NCI-H1417 treated with DMSO at 0.1 percent for 48 hours (cell line): ENCODE results near the gene CUEDC1.
"Not testable (repeated sequence)": the region's sequence is repeated elsewhere in the genome, so short reads cannot be mapped to it uniquely, and the experiment has no call there.

Experiments
- DNase-seq: peaks from one replicate; lab custom pipeline; 2025; lab: John Stamatoyannopoulos, UW

The CUEDC1 gene

GRCh38 chr17:57938061-57938502, 17.1 kb downstream of the CUEDC1 start:
- DNase-seq: no peak

GRCh38 chr17:57937492-57937891, 17.7 kb downstream of the CUEDC1 start:
- DNase-seq: no peak

GRCh38 chr17:57935833-57936807, 19.1 kb downstream of the CUEDC1 start:
- no peak for DNase-seq

- DNase-seq: no peak
Observed at GRCh38 chr17:57931488-57932137, 23.6 kb downstream of the CUEDC1 start.

- DNase-seq: no peak
Observed at GRCh38 chr17:57930239-57930638, 25.0 kb downstream of the CUEDC1 start.

- no peak for DNase-seq
Observed at GRCh38 chr17:57929386-57929785, 25.8 kb downstream of the CUEDC1 start.

- no peak for DNase-seq
Observed at GRCh38 chr17:57928928-57929327, 26.3 kb downstream of the CUEDC1 start.

GRCh38 chr17:57927048-57927723, 28.0 kb downstream of the CUEDC1 start:
- peak; percentile 63 for DNase-seq

- DNase-seq: no peak
Observed at GRCh38 chr17:57926723-57927047, 28.5 kb downstream of the CUEDC1 start.

GRCh38 chr17:57925361-57925990, 29.7 kb downstream of the CUEDC1 start:
- DNase-seq: no peak

GRCh38 chr17:57924677-57925076, 30.5 kb downstream of the CUEDC1 start:
- DNase-seq: no peak

- no peak for DNase-seq
Observed at GRCh38 chr17:57923182-57923872, 31.9 kb downstream of the CUEDC1 start.

GRCh38 chr17:57922745-57923144, 32.5 kb downstream of the CUEDC1 start:
- DNase-seq: not testable (repeated sequence)

GRCh38 chr17:57920916-57921703, 34.1 kb downstream of the CUEDC1 start:
- no peak for DNase-seq

- DNase-seq: no peak
Observed at GRCh38 chr17:57919918-57920317, 35.3 kb downstream of the CUEDC1 start.

GRCh38 chr17:57918017-57918895, 37.0 kb downstream of the CUEDC1 start:
- no peak for DNase-seq

GRCh38 chr17:57916925-57917858, 38.0 kb downstream of the CUEDC1 start:
- peak; percentile 32 for DNase-seq

- DNase-seq: peak; percentile 72
Observed at GRCh38 chr17:57915985-57916757, 39.0 kb downstream of the CUEDC1 start.
